Measurements from ENCODE around the gene MYF5. TPM values are rescaled to one million over a fixed set of nuclear protein-coding genes. Genes with fewer than 3 reads are reported as not detected.

MYF5 gene
- total and polyA plus RNA-seq, 2 of the 4 experiments (the other 2 are of a cell fraction), result not detected

- no peak overlapping the region for H3K27ac ChIP-seq (ENCODE audit: insufficient read depth, low read length)
Observed at GRCh38 chr12:80679346-80680131, 37.2 kb upstream of the MYF5 start.

More at GRCh38 chr12:80679346-80680131, 37.2 kb upstream of the MYF5 start:
- Histone ChIP-seq H3K9ac (ENCODE audit: low read depth, low read length) (no peak overlapping the region), H2AK5ac (ENCODE audit: low read depth, low read length) (no peak overlapping the region), H3K18ac (ENCODE audit: low read depth, low read length) (no peak overlapping the region), H2BK15ac (ENCODE audit: low read depth, low read length) (no peak overlapping the region), H3K4me2 (ENCODE audit: low read depth, low read length) (no peak overlapping the region), H4K91ac (ENCODE audit: insufficient read depth, low read depth, low read length) (no peak overlapping the region), H3K79me1 (ENCODE audit: low read depth in 1 of 2, low read length in 2 of 2) (no peaks in the 10 kb centered on the region), H4K5ac (ENCODE audit: low read depth, low read length) (no peak overlapping the region), H3K56ac (ENCODE audit: extremely low read depth, insufficient read depth, low read length) (no peak overlapping the region), H4K20me1 (ENCODE audit: insufficient read depth, low read length) (no peaks in the 10 kb centered on the region), H4K8ac (ENCODE audit: low read depth in 2 of 2, low read length in 2 of 2) (no peak overlapping the region), H3K36me3 (ENCODE audit: control insufficient read depth, insufficient read depth, low read length) (no peaks in the 10 kb centered on the region), H3K4me1 (ENCODE audit: control insufficient read depth, insufficient read depth, low read length) (no peaks in the 10 kb centered on the region), H3K4ac (ENCODE audit: low read depth, low read length) (no peak overlapping the region), H3K4me3 (ENCODE audit: insufficient read depth, low read depth, low read length) (no peak overlapping the region), H2AFZ (replicated peaks; ENCODE audit: low read length, poor library complexity) (no peak overlapping the region), H2BK5ac (ENCODE audit: low read depth, low read length, poor library complexity, severe bottlenecking) (no peak overlapping the region), H2AK9ac (replicated peaks; ENCODE audit: low read depth, low read length, poor library complexity) (no peak overlapping the region), H3K9me3 (ENCODE audit: control insufficient read depth, insufficient read depth, low read length) (no peaks in the 10 kb centered on the region), H2BK120ac (ENCODE audit: low read depth, low read length) (no peak overlapping the region), H3K9me1 (ENCODE audit: insufficient read depth, low read length) (no peaks in the 10 kb centered on the region), H2BK20ac (ENCODE audit: low read depth, low read length) (no peak overlapping the region), H3K23ac (ENCODE audit: low read depth, low read length) (no peak overlapping the region), H3K27me3 (ENCODE audit: control insufficient read depth, insufficient read depth, low read length) (no peaks in the 10 kb centered on the region), H3K14ac (replicated peaks; ENCODE audit: low read depth, low read length) (no peak overlapping the region)
- no TSS peak for BruUV-seq (replicated peaks)
- in situ Hi-C loops (cut with MboI; ENCODE audit: low sequenced_read_pairs) (no loop called here), intact Hi-C loops (cut with micrococcal nuclease) (no loop called here), dilution Hi-C loops (cut with HindIII; ENCODE audit: low sequenced_read_pairs, unreplicated experiment) (no loop called here)
- ChIA-PET POLR2A (ENCODE audit: unreplicated experiment) (no interaction called here), CTCF (no interaction called here)
- DNase-seq (no peak), ATAC-seq (ENCODE audit: low read depth) (no peak)
- TF ChIP-seq BHLHE40 (IDR thresholded peaks at IDR 0.05; ENCODE audit: low read depth, low read length) (no peak), CEBPB (IDR thresholded peaks at IDR 0.05; ENCODE audit: low read depth, low read length) (no peak), FOS (IDR thresholded peaks at IDR 0.05; ENCODE audit: low read depth, low read length) (no peak), MAZ (IDR thresholded peaks at IDR 0.05; ENCODE audit: borderline replicate concordance, low read depth, low read length) (no peak)
- no CpG with 5 or more reads among the region's 3 CpGs for WGBS, 2 experiments (ENCODE audit: extremely low coverage in 2 of 2, insufficient read length in 1 of 2)
